ENCODE measurements around the gene ADCYAP1R1. TPM values are rescaled to one million over a fixed set of nuclear protein-coding genes. Genes with fewer than 3 reads are reported as not detected.

The ADCYAP1R1 gene
- total RNA-seq, 1 donor from 2014 or later: 2.9 TPM

GRCh38 chr7:31036924-31037323, 15.2 kb upstream of the ADCYAP1R1 start:
- H3K27me3 ChIP-seq (ENCODE audit: low read depth): peaks cover 5% of the 10 kb centered on the region
- no peak overlapping the region for H3K27ac ChIP-seq
- no peak for TF ChIP-seq CTCF (IDR thresholded peaks at IDR 0.05)
- H3K4me3 ChIP-seq: no peak overlapping the region
- H3K36me3 ChIP-seq: no peaks in the 10 kb centered on the region
- DNase-seq (no peak), ATAC-seq (no peak)
- no peaks in the 10 kb centered on the region for H3K9me3 ChIP-seq
- H3K4me1 ChIP-seq: no peaks in the 10 kb centered on the region
- intact Hi-C loops (cut with DNase I): no loop called here

GRCh38 chr7:31043051-31043471, 9.0 kb upstream of the ADCYAP1R1 start:
- Histone ChIP-seq H3K36me3 (no peaks in the 10 kb centered on the region), H3K27me3 (ENCODE audit: low read depth) (peaks cover 21% of the 10 kb centered on the region), H3K4me1 (no peaks in the 10 kb centered on the region), H3K27ac (no peak overlapping the region), H3K9me3 (no peaks in the 10 kb centered on the region), H3K4me3 (no peak overlapping the region)
- TF ChIP-seq CTCF (IDR thresholded peaks at IDR 0.05): no peak
- ATAC-seq: no peak
- no peak for DNase-seq
- intact Hi-C loops (cut with DNase I): no loop called here

- ATAC-seq: no peak
- no peak for DNase-seq
- intact Hi-C loops (cut with DNase I): no loop called here
- no peak for TF ChIP-seq CTCF (IDR thresholded peaks at IDR 0.05)
- Histone ChIP-seq H3K27me3 (ENCODE audit: low read depth) (peaks cover 21% of the 10 kb centered on the region), H3K36me3 (no peaks in the 10 kb centered on the region), H3K27ac (no peak overlapping the region), H3K9me3 (no peaks in the 10 kb centered on the region), H3K4me3 (no peak overlapping the region), H3K4me1 (no peaks in the 10 kb centered on the region)
Observed at GRCh38 chr7:31044529-31044928, 7.6 kb upstream of the ADCYAP1R1 start.

- H3K27me3 ChIP-seq (ENCODE audit: low read depth): peaks cover 25% of the 10 kb centered on the region
- ATAC-seq: no peak
- intact Hi-C loops (cut with DNase I): no loop called here
- no peak for TF ChIP-seq CTCF (IDR thresholded peaks at IDR 0.05)
- H3K4me3 ChIP-seq: no peak overlapping the region
- H3K4me1 ChIP-seq: no peaks in the 10 kb centered on the region
- no peak overlapping the region for H3K27ac ChIP-seq
- no peak for DNase-seq
- H3K36me3 ChIP-seq: no peaks in the 10 kb centered on the region
- no peaks in the 10 kb centered on the region for H3K9me3 ChIP-seq
Observed at GRCh38 chr7:31046723-31047122, 5.4 kb upstream of the ADCYAP1R1 start.

GRCh38 chr7:31047313-31048146, 4.6 kb upstream of the ADCYAP1R1 start:
- no peak overlapping the region for H3K27ac ChIP-seq
- H3K4me3 ChIP-seq: no peak overlapping the region
- no peaks in the 10 kb centered on the region for H3K36me3 ChIP-seq
- intact Hi-C loops (cut with DNase I): no loop called here
- H3K9me3 ChIP-seq: no peaks in the 10 kb centered on the region
- no peaks in the 10 kb centered on the region for H3K4me1 ChIP-seq
- DNase-seq: no peak
- no peak for TF ChIP-seq CTCF (IDR thresholded peaks at IDR 0.05)
- no peak for ATAC-seq
- peaks cover 22% of the 10 kb centered on the region for H3K27me3 ChIP-seq (ENCODE audit: low read depth)
